HPDE6-E6E7 (cell line): ENCODE measurements around the gene STKLD1.
A peak's percentile ranks its signal among the peaks of the same experiment; 100 is the strongest.
"Not testable (repeated sequence)": the region's sequence is repeated elsewhere in the genome, so short reads cannot be mapped to it uniquely, and the experiment has no call there.

Source experiments
- DNase-seq: peaks from one replicate; pipeline ENCODE4 v3.0.0; 2011; ENCODE audit warnings: missing footprints; ENCODE audit errors: extremely low spot score

STKLD1 gene

GRCh38 chr9:133362359-133363044 lies 13.7 kb upstream of the STKLD1 start:
- DNase-seq, result no peak

GRCh38 chr9:133366435-133366834 lies 9.7 kb upstream of the STKLD1 start:
- no peak for DNase-seq

- no peak for DNase-seq
Observed at GRCh38 chr9:133367221-133367620, 8.9 kb upstream of the STKLD1 start.

GRCh38 chr9:133367778-133368177 lies 8.4 kb upstream of the STKLD1 start:
- DNase-seq, result no peak

GRCh38 chr9:133368249-133368881 lies 7.8 kb upstream of the STKLD1 start:
- DNase-seq, result no peak

GRCh38 chr9:133369422-133369821 lies 6.7 kb upstream of the STKLD1 start:
- no peak for DNase-seq

GRCh38 chr9:133369933-133370332 lies 6.2 kb upstream of the STKLD1 start:
- DNase-seq, result no peak

GRCh38 chr9:133370685-133371084 lies 5.5 kb upstream of the STKLD1 start:
- DNase-seq, result no peak

GRCh38 chr9:133371261-133371711 lies 4.9 kb upstream of the STKLD1 start:
- no peak for DNase-seq

- DNase-seq, result no peak
Observed at GRCh38 chr9:133372144-133372543, 4.0 kb upstream of the STKLD1 start.

- no peak for DNase-seq
Observed at GRCh38 chr9:133374612-133375115, 1.5 kb upstream of the STKLD1 start.

GRCh38 chr9:133375116-133375723 lies 946 bp upstream of the STKLD1 start:
- DNase-seq, result peak; percentile 35

- DNase-seq, result not testable (repeated sequence)
Observed at GRCh38 chr9:133377280-133377679, 1.1 kb downstream of the STKLD1 start.

GRCh38 chr9:133377721-133378216 lies 1.6 kb downstream of the STKLD1 start:
- no peak for DNase-seq

- no peak for DNase-seq
Observed at GRCh38 chr9:133378408-133378962, 2.3 kb downstream of the STKLD1 start.

- DNase-seq, result no peak
Observed at GRCh38 chr9:133379153-133380086, 3.3 kb downstream of the STKLD1 start.

- no peak for DNase-seq
Observed at GRCh38 chr9:133380734-133381133, 4.6 kb downstream of the STKLD1 start.

GRCh38 chr9:133382507-133383141 lies 6.5 kb downstream of the STKLD1 start:
- no peak for DNase-seq

GRCh38 chr9:133383438-133383837 lies 7.3 kb downstream of the STKLD1 start:
- no peak for DNase-seq

- no peak for DNase-seq
Observed at GRCh38 chr9:133384736-133385321, 8.7 kb downstream of the STKLD1 start.
